Renal pelvis (tissue), 4 donors: ENCODE measurements around the gene SLC9C2. TPM values are rescaled to one million over a fixed set of nuclear protein-coding genes. Genes with fewer than 3 reads are reported as not detected.
"Not testable (repeated sequence)": the region's sequence is repeated elsewhere in the genome, so short reads cannot be mapped to it uniquely, and the experiment has no call there.

Experiments
- DNase-seq: peaks from one replicate; pipeline ENCODE4 v3.0.0-alpha.2; 2013
- polyA plus RNA-seq, 3 donors: library from polyadenylated mRNA; unstranded; fragments of 120-200 nt; gene quantifications; one replicate each; pipeline ENCODE4 v1.2.1, GENCODE V29; 2013; ENCODE audit not compliant: insufficient read length in 3 of 3

SLC9C2 gene
- polyA plus RNA-seq, 3 donors, result 0.04 to 0.20 (median 0.10) TPM

DNA sequence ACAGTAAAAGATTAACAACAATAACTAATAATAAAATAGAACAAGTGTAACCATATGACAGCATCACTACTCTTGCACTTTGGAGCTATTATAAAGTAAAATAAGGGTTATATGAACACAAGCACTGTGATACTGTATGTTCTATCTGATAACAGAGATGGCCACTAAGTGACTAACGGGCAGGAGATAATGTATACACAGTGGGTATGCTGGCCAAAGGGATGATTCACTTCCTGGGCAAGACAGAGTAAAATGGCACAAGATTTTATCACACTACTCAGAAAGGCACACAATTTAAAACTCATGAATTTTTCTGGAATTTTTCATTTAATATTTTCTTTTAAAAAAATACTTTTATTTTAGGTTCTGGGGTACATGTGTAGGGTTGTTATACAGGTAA is 12.3 kb downstream of the SLC9C2 start:
- no peak for DNase-seq

DNA sequence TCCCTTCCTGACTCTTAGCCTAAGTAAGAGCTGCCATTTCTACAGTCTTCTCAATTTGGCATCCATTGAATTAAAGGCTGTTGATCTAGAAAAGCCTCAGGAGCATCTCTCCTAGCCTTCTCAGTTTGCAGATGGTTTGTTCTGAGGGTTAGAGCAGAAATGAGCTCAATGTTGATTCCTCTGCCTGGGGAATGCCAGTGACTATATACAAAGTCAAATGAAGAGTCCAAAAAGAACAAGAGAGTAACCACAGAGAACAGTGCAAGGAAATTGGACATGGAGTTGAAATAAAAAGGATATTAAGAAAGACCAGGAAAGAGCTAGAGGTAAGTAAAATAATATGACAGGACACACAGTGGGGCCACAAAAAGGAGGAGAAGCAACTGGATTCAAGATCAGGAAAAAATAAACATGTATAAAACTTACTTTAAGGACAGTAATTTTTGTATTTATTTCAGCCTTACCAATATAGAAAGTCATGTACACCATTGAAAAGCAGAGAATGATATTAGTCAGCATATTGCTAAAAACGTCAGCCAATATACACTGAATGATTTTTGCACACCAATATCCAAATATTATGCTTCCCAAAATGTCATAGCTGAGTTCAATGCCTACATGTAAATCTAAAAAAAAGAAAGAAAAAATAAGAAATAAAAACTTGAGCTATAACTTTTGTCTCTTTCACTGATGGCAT is 21.3 kb downstream of the SLC9C2 start:
- no peak for DNase-seq

DNA sequence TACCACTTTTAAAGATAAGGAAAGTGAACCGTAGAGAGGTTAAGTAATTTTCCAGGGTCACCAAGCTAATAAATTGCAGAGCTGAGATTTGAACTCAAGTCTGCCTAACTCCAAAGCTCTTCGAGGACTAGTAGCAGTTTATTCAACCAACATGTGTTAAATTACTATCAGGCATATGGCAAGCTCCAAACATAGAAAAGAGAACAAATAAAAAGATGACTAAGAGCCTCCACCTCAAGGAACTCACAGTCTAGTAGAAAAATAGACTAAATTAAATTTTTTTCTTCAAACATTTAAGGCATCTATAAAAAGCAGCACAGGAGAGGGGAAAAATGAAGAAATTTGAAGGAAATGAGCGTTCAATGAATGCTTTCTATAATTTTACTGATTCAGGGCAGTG is 22.2 kb downstream of the SLC9C2 start:
- DNase-seq, result no peak

DNA sequence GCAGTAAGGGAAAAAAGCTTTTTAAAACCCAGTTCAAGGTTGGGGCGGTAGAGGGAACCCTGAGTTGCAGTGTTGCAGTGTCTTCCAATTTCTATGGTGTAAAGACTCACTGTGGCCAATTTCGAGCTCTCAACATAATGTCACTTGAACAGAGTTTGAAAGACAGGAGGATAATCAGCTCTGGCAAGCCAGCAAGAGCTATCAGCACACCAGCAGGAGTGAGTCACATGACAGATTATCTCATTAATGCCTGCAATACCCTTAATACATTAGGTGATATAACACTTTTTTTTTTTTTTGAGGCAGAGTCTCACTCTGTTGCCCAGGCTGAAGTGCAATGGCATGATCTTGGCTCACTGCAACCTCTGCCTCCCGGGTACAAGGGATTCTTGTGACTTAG is 22.8 kb downstream of the SLC9C2 start:
- DNase-seq, result no peak

DNA sequence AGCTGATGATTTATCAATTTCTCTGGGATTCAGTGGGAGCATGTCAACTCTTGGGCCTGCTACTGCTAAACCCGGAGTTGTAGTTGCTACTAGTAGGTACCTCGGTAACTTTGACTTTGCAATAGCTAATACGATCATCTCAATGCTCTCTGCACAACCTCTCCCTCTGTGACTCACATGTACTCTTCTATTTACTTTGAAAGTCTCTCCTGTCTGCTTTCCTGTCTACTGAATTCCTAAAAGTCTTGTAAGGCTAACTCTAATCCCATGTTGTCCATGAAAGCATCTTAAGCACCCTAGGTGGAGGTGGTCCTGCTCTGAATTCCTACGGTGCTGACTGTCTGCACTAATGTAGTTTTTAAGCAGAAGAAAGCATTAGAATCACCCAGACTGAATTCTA is 29.3 kb downstream of the SLC9C2 start:
- no peak for DNase-seq

DNA sequence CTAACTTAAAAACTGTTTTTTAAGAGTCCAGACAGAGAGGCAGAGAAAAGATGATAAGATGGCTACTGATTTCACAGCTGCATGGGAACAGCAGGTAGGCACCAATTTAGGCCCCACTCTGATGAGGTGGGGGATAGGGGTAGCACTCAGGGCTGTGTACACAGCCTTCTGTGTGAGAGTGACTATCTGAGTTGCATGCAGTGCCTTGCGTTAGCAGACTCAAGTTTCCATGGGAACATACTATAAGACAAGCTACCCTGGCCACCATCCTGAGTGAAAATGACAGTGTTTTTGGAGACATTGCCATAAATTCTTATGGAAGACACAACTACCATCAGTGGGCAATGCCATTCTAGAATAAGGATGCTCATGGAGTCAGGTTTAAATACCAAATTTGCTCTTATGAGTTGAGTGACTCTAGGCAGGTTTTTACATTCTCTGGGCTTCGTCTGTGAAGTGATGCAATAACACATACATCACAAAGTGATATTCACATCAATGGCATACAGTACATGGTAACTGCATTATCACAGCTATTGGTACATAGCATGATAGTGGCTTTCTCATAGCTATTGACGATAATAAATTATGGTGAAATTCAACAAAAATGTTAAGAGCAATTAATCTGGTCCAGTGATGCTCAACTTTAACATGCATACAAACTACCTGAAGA is 30.5 kb downstream of the SLC9C2 start:
- no peak for DNase-seq

DNA sequence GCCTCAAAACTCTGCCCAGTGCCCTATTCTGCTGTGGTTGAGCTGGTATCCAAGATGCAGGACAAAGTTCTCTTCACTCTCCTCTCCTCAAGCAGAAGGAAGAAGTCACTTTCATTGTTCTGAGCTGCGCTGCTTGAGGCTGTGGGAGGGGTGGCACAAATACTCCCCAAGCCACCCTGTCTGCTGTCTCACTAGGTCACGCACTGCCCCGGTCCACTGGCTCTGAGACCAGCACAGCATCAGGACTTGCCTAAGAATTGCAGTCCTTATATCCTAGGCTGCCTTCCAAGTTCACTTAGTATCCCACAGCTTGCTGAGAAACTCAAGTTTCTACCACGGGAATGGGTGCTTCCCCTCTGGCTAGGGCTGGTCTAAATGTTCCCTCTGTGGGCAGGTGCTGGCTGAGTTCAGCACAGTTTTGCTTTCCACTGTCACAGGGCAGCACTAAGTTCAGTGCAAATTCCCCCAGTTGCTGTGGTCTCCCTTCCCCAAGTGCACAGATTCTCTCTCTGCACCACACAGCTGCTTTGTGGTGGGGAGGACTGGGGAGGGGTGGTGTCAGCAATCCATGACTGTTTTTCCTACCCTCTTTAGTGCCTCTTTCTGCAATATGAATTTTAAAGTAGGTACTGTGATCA is 32.4 kb downstream of the SLC9C2 start:
- no peak for DNase-seq

DNA sequence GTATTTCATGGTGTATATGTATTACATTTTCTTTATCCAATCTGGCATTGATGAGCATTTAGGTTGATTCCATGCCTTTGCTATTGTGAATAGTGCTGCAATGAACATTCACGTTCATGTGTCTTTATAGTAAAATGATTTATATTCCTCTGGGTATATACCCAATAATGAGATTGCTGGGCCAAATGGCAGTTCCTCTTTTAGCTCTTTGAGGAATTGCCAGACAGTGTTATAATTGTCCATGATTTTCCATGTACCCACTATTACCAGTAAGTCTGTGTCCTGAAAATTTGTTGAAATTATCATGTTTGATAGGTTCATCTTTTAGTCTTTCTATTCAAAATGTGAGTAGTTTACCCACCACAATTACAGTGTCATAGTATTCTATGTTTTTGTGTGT is 34.4 kb downstream of the SLC9C2 start:
- DNase-seq, result no peak

DNA sequence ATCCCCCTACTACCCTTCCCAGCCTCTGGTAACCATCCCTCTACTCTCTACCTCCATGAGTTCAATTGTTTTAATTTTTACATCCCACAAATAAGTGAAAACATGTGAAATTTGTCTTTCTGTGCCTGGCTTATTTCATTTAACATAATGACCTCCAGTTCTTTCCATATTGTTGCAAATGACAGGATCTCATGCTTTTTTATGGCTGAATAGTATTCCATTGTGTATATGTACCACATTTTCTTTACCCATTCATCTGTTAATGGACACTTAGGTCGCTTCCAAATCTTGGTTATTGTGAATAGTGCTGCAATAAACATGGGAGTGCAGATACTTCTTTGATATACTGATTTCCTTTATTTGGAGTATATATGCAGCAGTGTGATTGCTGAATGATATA is 39.0 kb downstream of the SLC9C2 start:
- DNase-seq, result not testable (repeated sequence)

DNA sequence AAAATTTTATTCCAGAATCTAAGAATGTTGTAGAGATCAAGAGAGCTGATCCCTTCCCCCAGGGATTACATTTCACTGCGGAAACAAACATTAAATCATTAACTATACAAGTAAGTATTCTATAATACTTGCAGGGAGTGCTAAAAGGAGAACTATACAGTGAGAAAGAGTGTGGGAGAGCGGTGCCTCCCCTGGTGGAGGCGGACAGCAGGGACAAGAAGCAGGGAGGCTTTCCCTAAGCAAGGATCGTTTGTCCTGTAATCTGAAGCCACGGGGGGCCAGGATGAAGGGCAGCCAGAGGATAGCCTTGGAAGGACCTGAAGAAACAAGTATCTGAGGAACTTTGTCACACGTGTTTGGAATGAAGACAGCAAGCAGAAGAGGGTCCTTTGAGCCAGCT is 40.1 kb downstream of the SLC9C2 start:
- DNase-seq, result no peak

DNA sequence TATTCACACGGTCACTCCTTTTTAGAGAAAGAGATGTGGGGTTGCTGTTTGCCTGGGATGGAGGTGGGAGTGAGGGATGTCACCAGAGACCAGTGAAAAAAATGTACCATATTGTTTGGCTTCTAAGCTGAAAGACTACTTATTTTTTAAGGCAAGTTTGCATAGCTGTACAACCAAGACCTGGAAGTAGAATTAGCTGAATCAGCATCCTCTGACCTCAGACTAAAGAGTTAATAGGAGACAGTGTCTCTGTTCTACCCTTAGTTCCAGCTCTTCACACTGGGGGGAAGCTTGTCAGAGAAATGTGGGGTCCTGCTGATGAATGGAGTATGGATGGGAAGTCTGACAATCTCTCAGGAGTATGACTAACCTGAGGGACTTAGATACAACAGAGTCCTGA is 41.6 kb downstream of the SLC9C2 start:
- no peak for DNase-seq

DNA sequence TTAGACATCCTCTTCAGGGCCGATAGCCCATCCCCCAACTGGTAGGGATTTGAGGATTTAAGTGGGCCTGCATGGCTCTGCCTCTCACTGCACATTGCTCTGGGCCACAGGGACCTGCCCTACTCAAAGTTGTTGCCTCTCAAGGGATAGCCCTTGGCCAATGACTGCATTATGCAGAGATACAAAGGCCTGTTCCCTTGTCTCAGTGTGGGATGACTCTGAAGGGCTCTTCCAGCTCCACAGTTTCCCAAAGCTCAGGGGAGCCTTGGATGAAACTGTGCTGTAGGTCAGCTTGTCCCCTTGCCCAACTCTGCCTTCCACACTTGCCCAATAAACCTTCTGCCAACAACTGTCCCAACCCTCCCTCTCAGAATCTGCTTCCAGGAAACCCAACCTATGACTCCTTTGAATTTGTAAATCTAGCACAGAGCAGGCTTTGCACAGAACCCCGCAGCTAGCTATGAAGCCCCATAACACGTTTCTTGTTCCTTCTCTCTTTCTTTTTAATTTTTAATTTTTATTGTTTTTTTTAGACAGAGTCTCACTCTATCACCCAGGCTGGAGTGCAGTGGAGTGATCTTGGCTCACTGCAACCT is 42.5 kb downstream of the SLC9C2 start:
- no peak for DNase-seq

DNA sequence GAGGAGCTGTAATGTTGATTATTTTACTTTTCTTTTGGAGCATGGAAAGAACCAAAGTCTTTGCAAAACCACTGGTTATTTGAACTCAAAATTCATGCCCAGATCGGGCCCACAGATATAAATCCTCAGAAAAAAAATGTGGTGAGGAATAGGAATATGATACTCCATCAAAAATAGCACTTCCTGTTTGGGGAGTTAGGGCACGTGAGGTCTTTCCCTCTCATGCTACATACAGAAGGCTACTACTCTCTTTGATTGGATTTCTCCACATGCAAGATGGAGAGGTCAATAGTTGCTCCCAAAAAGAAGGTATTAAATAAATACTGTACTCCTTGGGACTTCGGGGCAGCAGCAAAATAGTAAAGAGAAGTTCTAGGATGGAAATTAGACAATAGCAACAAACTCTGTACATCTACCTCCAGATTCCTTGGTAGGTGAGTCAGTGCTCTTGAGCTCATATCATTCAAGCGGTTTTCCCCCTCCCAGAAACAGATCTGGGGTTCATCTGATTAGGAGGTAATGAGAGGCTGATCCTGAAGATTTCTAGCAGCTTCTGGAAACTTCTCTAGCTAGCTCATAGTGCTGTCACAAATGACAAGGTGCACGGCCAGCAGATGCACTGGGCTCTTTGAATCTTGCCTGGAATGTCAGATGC is 47.1 kb downstream of the SLC9C2 start:
- no peak for DNase-seq

DNA sequence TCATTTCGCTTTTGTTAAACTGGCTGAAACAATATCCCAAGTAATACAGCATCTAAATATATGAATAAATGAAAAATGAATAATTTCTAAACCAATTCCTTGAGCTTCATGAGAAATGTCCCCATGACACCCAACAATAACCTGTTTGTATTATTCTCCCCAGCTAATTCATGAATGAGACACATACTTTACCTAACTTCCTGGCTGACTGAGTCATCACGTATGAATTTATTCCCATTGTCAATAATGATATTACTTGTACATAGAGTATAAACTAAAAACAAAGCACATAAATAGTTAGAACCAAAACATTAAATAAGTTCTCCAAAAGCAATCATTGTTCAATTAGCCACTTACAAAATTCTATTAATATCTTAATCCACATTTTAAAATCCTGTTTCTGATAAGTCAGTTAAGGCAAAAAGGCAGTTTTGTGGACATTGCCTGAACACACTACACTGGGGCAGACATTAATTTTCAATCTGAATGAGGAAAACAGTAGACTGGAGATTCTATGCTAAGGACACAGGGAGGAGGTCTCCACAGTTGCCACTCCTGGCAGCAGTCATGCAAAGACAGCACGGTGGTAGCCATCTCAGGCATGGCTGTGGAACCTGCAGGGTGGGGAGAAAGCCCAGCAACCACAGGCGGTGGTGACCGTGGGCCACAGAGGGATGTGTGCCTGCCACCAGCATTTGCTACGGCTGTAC is 48.2 kb downstream of the SLC9C2 start:
- DNase-seq, result no peak

DNA sequence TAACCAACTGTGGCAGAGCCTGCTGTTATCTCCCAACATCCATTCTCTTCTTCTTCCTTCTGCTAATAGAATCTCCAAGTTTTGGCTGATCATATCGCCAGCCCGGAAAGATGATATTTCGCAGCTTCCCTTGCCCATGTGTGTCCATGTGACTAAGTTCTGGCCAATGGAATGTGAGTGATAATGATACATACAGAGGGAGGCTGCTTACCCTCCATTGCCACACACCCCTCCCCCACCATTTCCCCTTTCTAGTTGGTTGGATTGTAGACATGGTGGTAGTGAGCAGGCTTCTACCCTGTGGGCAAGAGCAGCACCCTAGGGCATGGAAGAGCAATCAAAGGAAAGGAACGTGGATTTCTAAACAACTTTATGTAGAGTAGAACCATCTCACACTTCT is 48.8 kb downstream of the SLC9C2 start:
- DNase-seq, result no peak

DNA sequence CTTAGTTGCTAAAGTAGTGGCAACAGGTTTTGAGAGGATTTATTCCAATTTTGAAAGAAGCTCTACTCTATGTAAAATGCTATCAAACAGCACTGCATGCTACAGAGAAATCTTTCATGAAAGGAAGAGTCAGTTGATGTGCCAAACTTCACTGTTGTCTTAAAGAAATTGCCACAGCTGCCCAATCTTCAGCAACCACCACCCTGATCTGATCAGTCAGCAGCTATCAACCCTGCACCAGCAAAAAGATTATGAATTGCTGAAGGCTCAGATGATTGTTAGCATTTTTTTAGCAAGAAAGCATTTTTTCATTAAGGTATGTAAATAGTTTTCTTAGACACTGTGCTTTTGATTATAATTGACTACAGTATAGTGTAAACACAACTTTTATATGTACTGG is 49.6 kb downstream of the SLC9C2 start:
- no peak for DNase-seq

DNA sequence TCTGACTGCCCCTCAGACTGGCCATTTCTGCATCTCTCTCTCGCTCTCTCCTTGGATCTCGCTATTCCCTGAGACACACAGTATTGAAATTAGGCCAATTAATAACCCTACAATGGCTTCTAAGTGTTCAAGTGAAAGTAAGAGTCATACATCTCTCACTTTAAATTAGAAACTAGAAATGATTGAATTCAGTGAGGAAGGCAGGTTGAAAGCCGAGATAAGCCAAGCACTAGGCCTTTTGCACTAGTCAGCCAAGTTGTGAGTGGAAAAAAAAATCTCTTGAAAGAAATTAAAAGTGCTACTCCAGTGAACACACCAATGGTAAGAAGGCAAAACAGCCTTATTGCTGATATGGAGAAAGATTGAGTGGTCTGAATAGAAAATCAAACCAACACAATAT is 51.2 kb downstream of the SLC9C2 start:
- DNase-seq, result no peak

DNA sequence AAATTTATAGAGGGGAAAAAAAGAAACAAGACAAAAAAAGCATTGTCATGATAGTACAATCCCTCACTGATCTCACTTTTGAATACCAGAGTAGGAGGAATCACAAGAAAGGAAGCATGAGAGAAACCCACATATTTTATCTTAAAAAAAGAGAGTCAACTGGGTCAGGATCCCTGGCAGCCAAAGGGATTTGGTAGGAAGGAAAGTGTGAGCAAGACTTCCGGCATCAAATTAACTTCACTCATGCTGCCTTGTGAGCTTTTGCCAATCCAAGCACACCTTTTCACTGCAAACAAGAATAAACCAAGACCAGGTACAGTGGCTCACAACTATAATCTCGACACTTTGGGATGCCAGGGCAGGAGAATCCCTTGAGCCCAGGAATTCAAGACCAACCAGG is 53.1 kb downstream of the SLC9C2 start:
- DNase-seq, result no peak

DNA sequence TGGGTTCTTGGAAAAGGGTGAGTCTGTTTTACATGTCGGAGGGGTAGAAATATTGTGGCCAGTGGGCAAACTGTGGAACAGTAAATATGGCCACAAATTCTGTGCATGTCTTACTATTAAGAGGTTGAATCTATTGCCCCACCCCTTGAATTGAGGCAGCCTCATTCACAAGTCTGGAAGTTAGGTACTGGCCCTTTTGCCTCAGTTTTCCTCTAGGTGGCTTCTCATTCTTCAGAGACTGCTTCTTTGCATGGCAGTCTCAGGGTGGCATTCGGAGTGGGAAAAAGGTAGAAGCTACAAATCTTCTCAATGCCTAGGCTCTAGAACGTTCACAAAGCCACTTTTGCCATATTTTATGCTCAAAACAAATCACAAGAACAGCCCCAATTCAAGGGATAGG is 57.2 kb downstream of the SLC9C2 start:
- DNase-seq, result no peak

DNA sequence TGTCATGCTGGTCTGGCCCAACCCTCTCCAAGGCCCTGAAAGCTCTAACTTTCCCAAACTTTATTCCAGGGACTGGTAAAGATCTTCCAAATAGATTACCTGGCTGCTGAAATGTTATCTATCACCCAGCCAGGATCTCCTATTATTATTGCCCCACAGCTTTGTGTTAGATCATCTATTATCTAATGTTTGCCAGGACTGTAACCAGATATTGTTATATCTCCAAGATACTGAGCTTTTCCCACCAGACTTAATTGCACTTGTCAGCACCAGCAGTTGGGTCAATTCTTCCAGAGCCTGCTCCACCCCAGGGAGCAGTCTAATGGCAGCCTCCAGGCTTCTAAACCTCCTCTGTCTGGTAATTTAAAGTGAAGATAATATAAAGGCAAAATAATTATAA is 66.6 kb downstream of the SLC9C2 start:
- DNase-seq, result no peak

DNA sequence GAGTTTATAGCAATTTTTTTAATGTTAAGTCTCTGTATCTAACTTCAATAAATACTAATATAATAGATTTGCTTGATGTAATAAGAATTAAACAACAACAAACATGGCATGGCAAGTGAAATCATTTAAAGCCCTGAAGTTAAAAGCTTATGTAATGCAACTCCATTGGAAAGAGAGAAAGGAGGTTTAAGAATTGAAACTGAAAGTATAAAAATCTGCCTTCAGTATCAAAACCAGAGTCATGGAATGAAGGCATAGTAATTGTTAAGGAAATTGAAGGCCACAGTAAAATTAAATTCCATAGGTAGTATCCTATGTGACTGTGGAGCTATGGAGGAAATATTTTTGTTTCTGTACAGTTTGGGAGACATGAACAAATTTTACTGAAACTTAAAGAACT is 70.6 kb downstream of the SLC9C2 start:
- no peak for DNase-seq
